ENCODE results near the gene ZSWIM5. TPM values are rescaled to one million over a fixed set of nuclear protein-coding genes. Genes with fewer than 3 reads are reported as not detected.

The ZSWIM5 gene
- total RNA-seq, 3 donors from 2014 or later (not counting 1 experiment from before 2014, with no cell fraction given), result 1.1 to 2.3 (median 1.3) TPM

GRCh38 chr1:45059829-45060228 lies 146.6 kb downstream of the ZSWIM5 start:
- ATAC-seq, result no peak
- intact Hi-C loops (cut with micrococcal nuclease), result no loop called here
- H3K27ac Mint-ChIP-seq, result no peak overlapping the region

GRCh38 chr1:45057542-45057941 lies 148.9 kb downstream of the ZSWIM5 start:
- no peak for TF ChIP-seq CTCF (IDR thresholded peaks at IDR 0.05)
- no peak for ATAC-seq
- 88% methylated on average over 1 of the region's 1 CpG for WGBS (ENCODE audit: insufficient coverage)
- H3K27ac ChIP-seq (ENCODE audit: low read length), result no peak overlapping the region
- H3K4me1 ChIP-seq (ENCODE audit: control insufficient read depth, insufficient read depth, low read length), result no peaks in the 10 kb centered on the region
- no peaks in the 10 kb centered on the region for H3K36me3 ChIP-seq (ENCODE audit: control insufficient read depth, insufficient read depth, low read length)
- Mint-ChIP-seq H3K4me3 (no peak overlapping the region), H3K36me3 (no peaks in the 10 kb centered on the region), H3K27me3 (ENCODE audit: low read depth in 2 of 2) (no peaks in the 10 kb centered on the region), H3K9me3 (no peaks in the 10 kb centered on the region), H3K27ac (no peak overlapping the region), H3K4me1 (no peaks in the 10 kb centered on the region)
- H3K27me3 ChIP-seq (ENCODE audit: control insufficient read depth, insufficient read depth, low read length), result no peaks in the 10 kb centered on the region
- intact Hi-C loops (cut with micrococcal nuclease), result no loop called here
- no peak overlapping the region for H3K4me3 ChIP-seq (ENCODE audit: low read length)
- H3K9me3 ChIP-seq (ENCODE audit: control insufficient read depth, insufficient read depth, low read length), result no peaks in the 10 kb centered on the region
- no peak for DNase-seq

More at GRCh38 chr1:45059829-45060228, 146.6 kb downstream of the ZSWIM5 start:
- H3K4me1 ChIP-seq (ENCODE audit: control insufficient read depth, insufficient read depth, low read length), result no peaks in the 10 kb centered on the region
- TF ChIP-seq CTCF (IDR thresholded peaks at IDR 0.05), result no peak
- H3K27me3 Mint-ChIP-seq (ENCODE audit: low read depth in 2 of 2), result no peaks in the 10 kb centered on the region
- H3K9me3 ChIP-seq (ENCODE audit: control insufficient read depth, insufficient read depth, low read length), result no peaks in the 10 kb centered on the region
- WGBS (ENCODE audit: insufficient coverage), result 100% methylated on average over 2 of the region's 2 CpGs
- DNase-seq, result no peak
- H3K27ac ChIP-seq (ENCODE audit: low read length), result no peak overlapping the region
- no peaks in the 10 kb centered on the region for H3K36me3 ChIP-seq (ENCODE audit: control insufficient read depth, insufficient read depth, low read length)
- no peak overlapping the region for H3K4me3 ChIP-seq (ENCODE audit: low read length)
- no peak overlapping the region for H3K4me3 Mint-ChIP-seq
- no peaks in the 10 kb centered on the region for H3K27me3 ChIP-seq (ENCODE audit: control insufficient read depth, insufficient read depth, low read length)
- no peaks in the 10 kb centered on the region for H3K4me1 Mint-ChIP-seq
- no peaks in the 10 kb centered on the region for H3K36me3 Mint-ChIP-seq
- no peaks in the 10 kb centered on the region for H3K9me3 Mint-ChIP-seq

DNA sequence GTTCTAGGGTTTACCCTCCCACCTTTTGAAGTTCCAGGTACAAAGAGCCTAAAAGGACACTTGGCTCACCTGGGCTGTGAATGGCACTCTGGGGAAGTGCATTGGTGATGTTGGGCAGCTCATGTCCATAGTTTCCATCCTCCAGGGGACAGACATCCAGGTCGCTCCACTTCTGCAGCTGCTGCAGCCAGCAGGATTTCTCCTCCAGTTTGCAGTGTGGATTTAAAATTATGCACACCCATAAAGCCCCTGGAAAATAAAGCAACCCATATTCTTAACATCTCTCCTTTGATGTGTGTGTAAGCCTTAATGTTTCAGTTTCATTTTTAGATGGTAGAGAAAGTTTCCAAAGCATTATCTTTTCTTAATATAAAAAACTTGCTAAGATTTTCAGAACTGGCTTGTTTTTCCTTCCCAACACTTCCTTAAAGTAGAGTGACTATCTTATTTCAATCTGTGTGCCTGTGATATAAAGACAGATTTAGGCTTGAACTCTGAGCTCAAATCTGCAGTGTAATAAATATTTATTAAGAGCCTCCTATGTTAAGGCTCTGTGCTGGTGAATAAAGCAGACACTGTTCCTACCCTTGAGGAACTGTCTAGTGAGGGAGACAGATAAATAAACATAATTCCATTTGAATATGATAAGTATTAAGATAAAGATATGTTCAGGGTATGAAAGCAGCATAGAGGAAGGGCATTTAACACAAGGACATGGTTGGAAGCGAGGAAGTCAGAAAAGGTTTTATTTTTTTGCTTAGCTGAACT lies 155.2 kb downstream of the ZSWIM5 start:
- H3K36me3 ChIP-seq (ENCODE audit: control insufficient read depth, insufficient read depth, low read length), result no peaks in the 10 kb centered on the region
- TF ChIP-seq CTCF (IDR thresholded peaks at IDR 0.05), result no peak
- Mint-ChIP-seq H3K27ac (peak overlapping the region; percentile 85 to 86), H3K36me3 (no peaks in the 10 kb centered on the region), H3K27me3 (ENCODE audit: low read depth in 2 of 2) (no peaks in the 10 kb centered on the region), H3K4me3 (peak overlapping the region; percentile 71), H3K9me3 (no peaks in the 10 kb centered on the region), H3K4me1 (peaks cover 7 to 8% of the 10 kb centered on the region in 2 donors)
- peak in 1 of 2 donors; percentile 30 for DNase-seq
- peak overlapping the region; percentile 59 for H3K27ac ChIP-seq (ENCODE audit: low read length)
- intact Hi-C loops (cut with micrococcal nuclease), result no loop called here
- ATAC-seq, result peak in 2 of 3 donors; percentile 38 to 56
- H3K27me3 ChIP-seq (ENCODE audit: control insufficient read depth, insufficient read depth, low read length), result no peaks in the 10 kb centered on the region
- H3K9me3 ChIP-seq (ENCODE audit: control insufficient read depth, insufficient read depth, low read length), result no peaks in the 10 kb centered on the region
- H3K4me1 ChIP-seq (ENCODE audit: control insufficient read depth, insufficient read depth, low read length), result peaks cover 3% of the 10 kb centered on the region
- peak overlapping the region; percentile 5 for H3K4me3 ChIP-seq (ENCODE audit: low read length)
- WGBS (ENCODE audit: insufficient coverage), result 73% methylated on average over 1 of the region's 2 CpGs
